ENCODE data around the gene PTPRG.

GRCh38 chr3:62284442-62284841 lies 723.1 kb downstream of the PTPRG start:
- TF ChIP-seq CTCF (IDR thresholded peaks at IDR 0.05; ENCODE audit: extremely low read depth in 1 of 2, insufficient read depth in 1 of 2, low read depth in 1 of 2, low read length in 2 of 2) = no peak
- TF ChIP-seq EZH2 (IDR thresholded peaks at IDR 0.05; ENCODE audit: borderline replicate concordance, low read depth, low read length, severe bottlenecking) = no peak
- TF ChIP-seq POLR2AphosphoS5 (IDR thresholded peaks at IDR 0.05; ENCODE audit: insufficient read depth, low read depth, low read length) = no peak
- TF ChIP-seq MAX (IDR thresholded peaks at IDR 0.05; ENCODE audit: insufficient read depth, insufficient read length) = no peak
- TF ChIP-seq POLR2A (IDR thresholded peaks at IDR 0.05; ENCODE audit: low read depth, low read length) = no peak
- TF ChIP-seq JUN (IDR thresholded peaks at IDR 0.05; ENCODE audit: borderline replicate concordance, insufficient read depth, insufficient read length, low read depth) = no peak
